NT2/D1 (cell line): ENCODE data around the gene MS4A5.

Experiments
- SUZ12 ChIP-seq: IDR thresholded peaks from 2 replicates; pipeline ENCODE4 v1.6.1; 2011; ENCODE audit not compliant: insufficient read length, insufficient read depth; ENCODE audit errors: extremely low read depth
- YY1 ChIP-seq: IDR thresholded peaks from 2 replicates; pipeline ENCODE4 v1.6.1; 2011; ENCODE audit not compliant: insufficient read length, insufficient read depth

- no peak for TF ChIP-seq YY1
- TF ChIP-seq SUZ12, result no peak
Observed at GRCh38 chr11:60392361-60392760, 37.0 kb upstream of the MS4A5 start.
